Activated T-helper 1 cell treated with anti-CD3 and anti-CD28 coated beads, Interleukin-12 subunit alpha, Interleukin-12 subunit beta, Interleukin-2, Interleukin-4 antibody, amounts not matched to agents 30 ng/mL and 10 ng/mL and 1 ng/mL, durations not matched to agents 14 hours and 24 hours and 36 hours (primary cell): ENCODE measurements around the gene TMEM259. TPM values are rescaled to one million over a fixed set of nuclear protein-coding genes. Genes with fewer than 3 reads are reported as not detected.

Source experiments
- DNase-seq: peaks from one replicate; pipeline ENCODE4 v3.0.0; 2021; ENCODE audit warnings: low spot score
- H3K27ac Mint-ChIP-seq: one replicate; pipeline ENCODE4 v1.8.0; 2021; ENCODE audit warnings: mild to moderate bottlenecking, mixed read lengths
- H3K27me3 Mint-ChIP-seq: one replicate; pipeline ENCODE4 v1.8.0; 2022; ENCODE audit warnings: mild to moderate bottlenecking, moderate library complexity, mixed read lengths; ENCODE audit not compliant: insufficient read depth
- H3K36me3 Mint-ChIP-seq: one replicate; pipeline ENCODE4 v1.8.0; 2021; ENCODE audit warnings: low read depth, mixed read lengths
- H3K4me1 Mint-ChIP-seq: one replicate; pipeline ENCODE4 v1.8.0; 2021; ENCODE audit warnings: low read depth, mixed read lengths
- H3K4me3 Mint-ChIP-seq: one replicate; pipeline ENCODE4 v1.8.0; 2021; ENCODE audit warnings: mild to moderate bottlenecking, moderate library complexity, mixed read lengths
- H3K9me3 Mint-ChIP-seq: one replicate; pipeline ENCODE4 v1.8.0; 2021; ENCODE audit warnings: mixed read lengths
- intact Hi-C: fragments of 100-400 bp; cut with micrococcal nuclease; formaldehyde crosslinking; loops from one replicate; pipeline ENCODE4 v1.15.1; 2024
- total RNA-seq: library from RNA; stranded (reverse); gene quantifications from 2 replicates; pipeline ENCODE4 v1.2.3, GENCODE V29; 2022

Gene TMEM259
- total RNA-seq, 1 donor from 2014 or later = 162 TPM

DNA sequence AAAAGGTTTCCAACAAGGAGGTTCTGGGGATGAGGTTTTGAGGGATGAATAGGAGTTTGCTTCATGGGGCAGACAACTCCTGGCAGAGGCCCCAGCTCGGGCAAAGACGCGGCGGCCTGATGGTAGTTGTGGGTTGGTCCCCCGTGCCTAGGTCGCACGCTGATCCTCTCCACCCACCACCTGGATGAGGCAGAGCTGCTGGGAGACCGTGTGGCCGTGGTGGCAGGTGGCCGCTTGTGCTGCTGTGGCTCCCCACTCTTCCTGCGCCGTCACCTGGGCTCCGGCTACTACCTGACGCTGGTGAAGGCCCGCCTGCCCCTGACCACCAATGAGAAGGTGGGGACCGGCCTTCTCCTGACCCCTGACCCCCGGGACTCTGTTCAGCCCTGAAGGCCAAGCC lies 30.9 kb upstream of the TMEM259 start:
- H3K4me1 Mint-ChIP-seq = peaks cover 5% of the 10 kb centered on the region
- intact Hi-C loops = no loop called here
- H3K4me3 Mint-ChIP-seq = no peak overlapping the region
- DNase-seq = no peak
- H3K9me3 Mint-ChIP-seq = no peaks in the 10 kb centered on the region
- H3K27ac Mint-ChIP-seq = peak overlapping the region; percentile 40
- H3K27me3 Mint-ChIP-seq = no peaks in the 10 kb centered on the region
- H3K36me3 Mint-ChIP-seq = peaks cover 8% of the 10 kb centered on the region

GRCh38 chr19:1050989-1051788 lies 30.3 kb upstream of the TMEM259 start:
- peaks cover 3% of the 10 kb centered on the region for H3K36me3 Mint-ChIP-seq
- H3K27ac Mint-ChIP-seq = peak overlapping the region; percentile 40
- no peaks in the 10 kb centered on the region for H3K27me3 Mint-ChIP-seq
- H3K4me3 Mint-ChIP-seq = no peak overlapping the region
- no peaks in the 10 kb centered on the region for H3K9me3 Mint-ChIP-seq
- H3K4me1 Mint-ChIP-seq = peaks cover 5% of the 10 kb centered on the region
- no peak for DNase-seq
- intact Hi-C loops = no loop called here

DNA sequence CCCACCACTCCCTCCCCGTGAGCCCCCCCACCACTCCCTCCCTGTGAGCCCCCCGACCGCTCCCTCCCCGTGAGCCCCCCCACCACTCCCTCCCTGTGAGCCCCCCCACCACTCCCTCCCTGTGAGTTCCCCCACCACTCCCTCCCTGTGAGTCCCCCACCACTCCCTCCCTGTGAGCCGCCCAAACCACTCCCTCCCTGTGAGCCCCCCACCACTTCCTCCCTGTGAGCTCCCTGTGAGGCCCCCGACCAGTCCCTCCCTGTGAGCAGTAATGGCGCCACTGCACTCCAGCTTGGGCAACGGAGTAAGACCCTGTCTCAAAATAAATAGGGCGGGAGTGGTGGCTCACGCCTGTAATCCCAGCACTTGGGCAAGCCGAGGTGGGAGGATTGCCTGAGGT lies 28.9 kb upstream of the TMEM259 start:
- Mint-ChIP-seq H3K27ac (no peak overlapping the region), H3K4me1 (peaks cover 5% of the 10 kb centered on the region), H3K36me3 (peaks cover 5% of the 10 kb centered on the region), H3K4me3 (no peak overlapping the region), H3K9me3 (no peaks in the 10 kb centered on the region), H3K27me3 (no peaks in the 10 kb centered on the region)
- no peak for DNase-seq
- intact Hi-C loops = no loop called here

- no peak overlapping the region for H3K27ac Mint-ChIP-seq
- DNase-seq = no peak
- H3K27me3 Mint-ChIP-seq = no peaks in the 10 kb centered on the region
- peaks cover 5% of the 10 kb centered on the region for H3K36me3 Mint-ChIP-seq
- intact Hi-C loops = no loop called here
- H3K4me3 Mint-ChIP-seq = no peak overlapping the region
- no peaks in the 10 kb centered on the region for H3K9me3 Mint-ChIP-seq
- peaks cover 5% of the 10 kb centered on the region for H3K4me1 Mint-ChIP-seq
Observed at GRCh38 chr19:1049106-1049505, 28.2 kb upstream of the TMEM259 start.

DNA sequence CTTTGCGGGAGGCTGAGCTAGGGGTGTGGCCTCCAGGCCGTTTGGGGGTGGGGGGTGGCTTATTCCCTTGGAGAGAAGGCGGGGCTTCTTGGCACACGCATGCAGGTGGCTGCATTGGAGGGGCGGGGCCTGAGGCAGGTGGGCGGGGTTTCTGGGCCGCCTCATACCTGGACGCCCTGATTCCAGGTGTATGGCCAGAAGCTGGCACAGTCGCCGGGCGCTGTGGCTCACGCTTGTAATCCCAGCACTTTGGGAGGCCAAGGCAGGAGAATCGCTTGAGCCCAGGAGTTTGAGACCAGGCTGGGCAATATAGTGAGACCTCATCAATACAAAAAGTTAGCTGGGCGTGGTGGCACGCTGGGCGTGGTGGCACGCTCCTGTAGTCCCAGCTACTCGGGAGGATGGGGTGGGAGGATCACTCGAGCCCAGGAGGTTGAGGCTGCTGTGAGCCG lies 26.8 kb upstream of the TMEM259 start:
- Mint-ChIP-seq H3K4me3 (no peak overlapping the region), H3K27ac (no peak overlapping the region), H3K36me3 (peaks cover 5% of the 10 kb centered on the region), H3K4me1 (peaks cover under 1% of the 10 kb centered on the region), H3K27me3 (no peaks in the 10 kb centered on the region), H3K9me3 (no peaks in the 10 kb centered on the region)
- intact Hi-C loops = no loop called here
- DNase-seq = no peak

- Mint-ChIP-seq H3K27me3 (no peaks in the 10 kb centered on the region), H3K27ac (no peak overlapping the region), H3K4me1 (no peaks in the 10 kb centered on the region), H3K4me3 (no peak overlapping the region), H3K36me3 (peaks cover 5% of the 10 kb centered on the region), H3K9me3 (no peaks in the 10 kb centered on the region)
- DNase-seq = no peak
- intact Hi-C loops = no loop called here
Observed at GRCh38 chr19:1046836-1047695, 26.1 kb upstream of the TMEM259 start.

GRCh38 chr19:1046117-1046626 lies 25.2 kb upstream of the TMEM259 start:
- peaks cover 5% of the 10 kb centered on the region for H3K36me3 Mint-ChIP-seq
- no peak overlapping the region for H3K27ac Mint-ChIP-seq
- H3K27me3 Mint-ChIP-seq = no peaks in the 10 kb centered on the region
- H3K4me1 Mint-ChIP-seq = peaks cover 3% of the 10 kb centered on the region
- no peaks in the 10 kb centered on the region for H3K9me3 Mint-ChIP-seq
- intact Hi-C loops = no loop called here
- H3K4me3 Mint-ChIP-seq = no peak overlapping the region
- DNase-seq = no peak

- H3K4me3 Mint-ChIP-seq = no peak overlapping the region
- intact Hi-C loops = no loop called here
- H3K27ac Mint-ChIP-seq = no peak overlapping the region
- peaks cover 5% of the 10 kb centered on the region for H3K36me3 Mint-ChIP-seq
- DNase-seq = peak; percentile 66
- peaks cover 13% of the 10 kb centered on the region for H3K4me1 Mint-ChIP-seq
- no peaks in the 10 kb centered on the region for H3K27me3 Mint-ChIP-seq
- no peaks in the 10 kb centered on the region for H3K9me3 Mint-ChIP-seq
Observed at GRCh38 chr19:1045247-1045603, 24.3 kb upstream of the TMEM259 start.

DNA sequence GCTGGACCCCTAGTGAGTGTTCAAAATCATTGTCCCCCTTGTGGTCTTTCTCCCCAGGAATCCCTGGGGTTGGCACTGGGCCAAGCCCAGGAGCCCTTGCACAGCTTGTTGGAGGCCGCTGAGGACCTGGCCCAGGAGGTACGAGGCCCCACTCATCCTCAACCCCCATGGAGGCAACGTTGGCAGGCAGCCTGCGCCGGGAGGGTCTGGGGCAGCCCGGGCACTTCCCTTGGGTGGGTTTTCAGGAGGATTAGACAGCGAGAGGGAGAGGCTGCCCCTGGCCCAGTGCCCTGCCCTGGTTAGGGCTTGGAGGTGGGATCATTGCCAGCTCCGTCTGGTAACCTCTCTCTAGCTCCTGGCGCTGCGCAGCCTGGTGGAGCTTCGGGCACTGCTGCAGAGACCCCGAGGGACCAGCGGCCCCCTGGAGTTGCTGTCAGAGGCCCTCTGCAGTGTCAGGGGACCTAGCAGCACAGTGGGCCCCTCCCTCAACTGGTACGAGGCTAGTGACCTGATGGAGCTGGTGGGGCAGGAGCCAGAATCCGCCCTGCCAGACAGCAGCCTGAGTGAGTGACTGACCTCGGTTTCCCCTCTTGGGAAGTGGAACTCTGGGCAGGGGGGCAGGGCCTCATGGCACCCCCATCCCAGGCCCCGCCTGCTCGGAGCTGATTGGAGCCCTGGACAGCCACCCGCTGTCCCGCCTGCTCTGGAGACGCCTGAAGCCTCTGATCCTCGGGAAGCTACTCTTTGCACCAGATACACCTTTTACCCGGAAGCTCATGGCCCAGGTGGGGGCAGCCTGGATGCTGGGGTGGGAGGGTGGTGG lies 22.0 kb upstream of the TMEM259 start:
- Mint-ChIP-seq H3K36me3 (peaks cover 11% of the 10 kb centered on the region), H3K4me3 (no peak overlapping the region), H3K4me1 (peaks cover 36% of the 10 kb centered on the region), H3K27ac (no peak overlapping the region), H3K9me3 (no peaks in the 10 kb centered on the region), H3K27me3 (no peaks in the 10 kb centered on the region)
- intact Hi-C loops = no loop called here
- DNase-seq = no peak

DNA sequence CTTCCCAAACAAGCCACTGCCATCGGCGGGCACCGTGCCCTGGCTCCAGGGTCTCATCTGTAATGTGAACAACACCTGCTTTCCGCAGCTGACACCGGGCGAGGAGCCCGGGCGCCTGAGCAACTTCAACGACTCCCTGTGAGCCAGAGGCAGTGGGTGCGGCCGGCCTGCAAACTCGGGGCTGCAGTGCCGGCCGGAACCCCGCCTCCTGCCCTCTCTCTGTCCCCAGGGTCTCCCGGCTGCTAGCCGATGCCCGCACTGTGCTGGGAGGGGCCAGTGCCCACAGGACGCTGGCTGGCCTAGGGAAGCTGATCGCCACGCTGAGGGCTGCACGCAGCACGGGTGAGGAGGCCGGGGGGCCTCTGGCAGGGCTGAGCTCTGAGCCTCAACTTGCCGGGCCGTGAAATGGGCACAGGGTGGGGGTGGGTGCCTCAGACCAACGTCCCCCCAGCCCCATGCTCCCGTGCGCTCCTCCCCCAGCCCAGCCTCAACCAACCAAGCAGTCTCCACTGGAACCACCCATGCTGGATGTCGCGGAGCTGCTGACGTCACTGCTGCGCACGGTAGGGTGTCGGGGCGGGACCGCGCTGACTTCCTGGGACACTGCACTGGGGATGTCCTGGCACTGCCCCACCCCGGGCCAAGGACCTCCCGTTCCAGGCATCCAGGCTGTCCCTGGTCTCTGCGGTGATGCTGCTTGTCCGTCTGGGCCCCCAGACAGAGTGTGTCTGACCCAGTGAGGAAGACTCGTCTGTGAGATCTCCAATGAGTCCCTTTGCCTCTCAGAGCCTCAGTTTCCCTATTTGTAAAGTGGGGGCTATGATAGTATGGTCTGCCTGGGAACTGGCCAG lies 21.1 kb upstream of the TMEM259 start:
- Mint-ChIP-seq H3K4me3 (no peak overlapping the region), H3K36me3 (peaks cover 16% of the 10 kb centered on the region), H3K27ac (no peak overlapping the region), H3K27me3 (no peaks in the 10 kb centered on the region), H3K9me3 (no peaks in the 10 kb centered on the region), H3K4me1 (peaks cover 43% of the 10 kb centered on the region)
- DNase-seq = no peak
- intact Hi-C loops = loop anchor here (2.0 kb wide), 1 partner anchor 61 kb away; the partner anchor contains the start of gene GPX4

DNA sequence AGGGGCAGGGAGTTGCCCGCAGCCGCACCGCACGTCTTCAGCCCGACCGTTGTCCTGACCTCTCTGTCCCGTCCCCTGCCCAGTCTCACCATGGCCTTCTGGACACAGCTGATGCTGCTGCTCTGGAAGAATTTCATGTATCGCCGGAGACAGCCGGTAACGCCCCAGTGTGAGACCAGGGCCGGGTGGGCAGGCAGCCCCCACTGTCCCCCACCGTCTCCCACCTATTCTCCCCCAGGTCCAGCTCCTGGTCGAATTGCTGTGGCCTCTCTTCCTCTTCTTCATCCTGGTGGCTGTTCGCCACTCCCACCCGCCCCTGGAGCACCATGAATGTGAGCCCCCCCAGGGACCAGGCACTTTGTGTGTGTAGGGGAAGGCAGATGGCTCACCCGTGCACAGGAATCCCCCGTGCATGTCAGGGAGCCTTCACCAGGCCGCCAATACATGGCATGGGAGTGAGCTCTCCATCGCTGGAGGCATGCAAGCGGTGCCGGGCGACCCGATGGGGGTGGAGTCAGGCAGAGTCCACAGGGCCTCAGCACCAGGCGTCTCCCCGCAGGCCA lies 20.4 kb upstream of the TMEM259 start:
- Mint-ChIP-seq H3K9me3 (no peaks in the 10 kb centered on the region), H3K27ac (no peak overlapping the region), H3K4me3 (peak overlapping the region; percentile 97), H3K27me3 (no peaks in the 10 kb centered on the region), H3K4me1 (peaks cover 43% of the 10 kb centered on the region), H3K36me3 (peaks cover 18% of the 10 kb centered on the region)
- DNase-seq = no peak
- intact Hi-C loops = loop anchor here (2.0 kb wide), 1 partner anchor 61 kb away; the partner anchor contains the start of gene GPX4
